ENCODE results near the gene PPT2. TPM values are rescaled to one million over a fixed set of nuclear protein-coding genes. Genes with fewer than 3 reads are reported as not detected.

PPT2 gene
- total RNA-seq, 2 donors from 2014 or later, result 18.4 to 21.0 TPM

DNA sequence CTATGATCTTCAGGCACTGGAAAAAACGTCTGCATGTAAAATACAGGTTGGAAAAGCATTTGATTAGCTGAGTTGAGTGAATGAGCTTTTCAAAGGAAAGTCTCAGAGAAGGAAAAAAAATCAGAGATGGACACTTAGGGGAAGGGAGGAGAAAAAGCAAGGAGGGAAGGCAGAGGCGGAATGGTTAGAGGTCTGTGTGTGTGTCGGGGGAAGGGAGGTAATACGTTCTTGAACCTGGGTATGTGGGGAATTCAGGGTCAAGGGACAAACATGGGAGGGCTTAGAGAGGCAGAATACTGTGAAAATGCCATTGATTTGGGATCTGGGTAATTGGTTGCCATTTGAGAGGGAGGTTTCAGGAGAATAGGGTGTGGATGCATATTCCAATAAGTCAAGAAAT lies 7.3 kb upstream of the PPT2 start:
- Histone ChIP-seq H3K4me3 (no peak overlapping the region), H3K9me3 (no peaks in the 10 kb centered on the region), H3K36me3 (no peaks in the 10 kb centered on the region), H3K27ac (no peak overlapping the region), H3K9ac (ENCODE audit: low read depth in 2 of 2, low read length in 2 of 2) (no peak overlapping the region), H3K27me3 (no peaks in the 10 kb centered on the region), H3K4me1 (no peaks in the 10 kb centered on the region)
- no peak for TF ChIP-seq CTCF (IDR thresholded peaks at IDR 0.05)
- no peak for DNase-seq
- intact Hi-C loops (cut with DNase I), result no loop called here

- TF ChIP-seq CTCF (IDR thresholded peaks at IDR 0.05), result no peak
- no peaks in the 10 kb centered on the region for H3K4me1 ChIP-seq
- no peak overlapping the region for H3K9ac ChIP-seq (ENCODE audit: low read depth in 2 of 2, low read length in 2 of 2)
- no peaks in the 10 kb centered on the region for H3K36me3 ChIP-seq
- no peaks in the 10 kb centered on the region for H3K9me3 ChIP-seq
- H3K27me3 ChIP-seq, result no peaks in the 10 kb centered on the region
- intact Hi-C loops (cut with DNase I), result no loop called here
- DNase-seq, result no peak
- H3K4me3 ChIP-seq, result no peak overlapping the region
- H3K27ac ChIP-seq, result no peak overlapping the region
Observed at GRCh38 chr6:32147401-32148132, 6.4 kb upstream of the PPT2 start.

GRCh38 chr6:32148289-32149091 lies 5.5 kb upstream of the PPT2 start:
- intact Hi-C loops (cut with DNase I), result no loop called here
- Histone ChIP-seq H3K9me3 (no peaks in the 10 kb centered on the region), H3K27me3 (no peaks in the 10 kb centered on the region), H3K9ac (ENCODE audit: low read depth in 2 of 2, low read length in 2 of 2) (no peak overlapping the region), H3K36me3 (no peaks in the 10 kb centered on the region), H3K4me3 (peak overlapping the region; percentile 17), H3K27ac (no peak overlapping the region), H3K4me1 (no peaks in the 10 kb centered on the region)
- no peak for TF ChIP-seq CTCF (IDR thresholded peaks at IDR 0.05)
- peak; percentile 87 for DNase-seq

DNA sequence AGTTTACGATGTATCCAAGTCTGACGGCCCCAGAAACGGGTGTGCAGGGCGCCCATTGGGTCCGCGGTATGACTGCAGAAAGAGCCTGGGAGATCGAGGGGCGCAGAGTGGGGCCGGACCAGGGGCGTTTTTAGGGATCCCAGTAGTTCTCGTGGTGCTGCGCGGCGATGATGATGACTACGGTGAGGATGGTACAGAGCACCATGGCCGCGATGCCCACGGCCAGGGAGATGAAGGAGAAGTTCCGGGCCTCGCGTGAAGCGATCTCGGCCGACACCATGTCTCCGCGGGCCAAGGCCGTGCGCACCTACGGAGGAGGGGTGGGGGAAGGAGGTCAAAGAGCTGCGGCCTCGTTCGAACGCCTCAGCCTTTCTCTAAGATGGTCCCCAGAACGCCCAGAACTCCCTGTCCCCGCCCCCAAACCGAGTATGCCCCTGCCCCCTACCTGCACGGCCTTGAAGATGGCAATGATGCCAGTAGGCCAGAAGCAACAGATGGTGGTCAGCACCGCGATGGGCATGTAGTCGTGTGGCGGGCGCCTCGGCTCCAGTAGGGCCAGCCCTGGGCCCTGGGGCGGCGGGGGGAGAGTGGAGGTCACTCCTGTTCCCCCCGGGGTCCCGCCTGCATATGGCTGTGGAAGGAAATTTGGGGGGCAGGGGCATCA lies 4.7 kb upstream of the PPT2 start:
- Histone ChIP-seq H3K4me1 (no peaks in the 10 kb centered on the region), H3K27me3 (no peaks in the 10 kb centered on the region), H3K9me3 (no peaks in the 10 kb centered on the region), H3K36me3 (no peaks in the 10 kb centered on the region), H3K27ac (no peak overlapping the region), H3K4me3 (peak overlapping the region; percentile 17), H3K9ac (ENCODE audit: low read depth in 2 of 2, low read length in 2 of 2) (no peak overlapping the region)
- no peak for TF ChIP-seq CTCF (IDR thresholded peaks at IDR 0.05)
- no peak for DNase-seq
- intact Hi-C loops (cut with DNase I), result no loop called here

GRCh38 chr6:32149932-32150870 lies 3.7 kb upstream of the PPT2 start:
- no peak for DNase-seq
- H3K4me1 ChIP-seq, result peaks cover 4% of the 10 kb centered on the region
- H3K4me3 ChIP-seq, result no peak overlapping the region
- H3K36me3 ChIP-seq, result no peaks in the 10 kb centered on the region
- no peaks in the 10 kb centered on the region for H3K27me3 ChIP-seq
- no peak overlapping the region for H3K27ac ChIP-seq
- no peak for TF ChIP-seq CTCF (IDR thresholded peaks at IDR 0.05)
- H3K9ac ChIP-seq (ENCODE audit: low read depth in 2 of 2, low read length in 2 of 2), result peak overlapping the region in 1 of 2 donors; percentile 26
- intact Hi-C loops (cut with DNase I), result no loop called here
- H3K9me3 ChIP-seq, result no peaks in the 10 kb centered on the region

Measured in colonic mucosa (tissue), 4 donors.